Epithelial cell of proximal tubule (primary cell): Measurements from ENCODE around the gene DENND6B. TPM values are rescaled to one million over a fixed set of nuclear protein-coding genes. Genes with fewer than 3 reads are reported as not detected.
"Not testable (repeated sequence)": the region's sequence is repeated elsewhere in the genome, so short reads cannot be mapped to it uniquely, and the experiment has no call there.

Source experiments
- DNase-seq: peaks from one replicate; pipeline ENCODE4 v3.0.0-alpha.2; 2011; ENCODE audit warnings: low read depth
- H3K4me3 ChIP-seq: 2 replicates; pipeline ENCODE4 v1.5.1; 2011; ENCODE audit warnings: low read depth, mild to moderate bottlenecking, low read length
- total RNA-seq: library from RNA; depleted of rRNA; stranded (reverse); fragments of >200 nt; gene quantifications from 2 replicates; pipeline ENCODE4 v1.2.3, GENCODE V29; 2015
- TF ChIP-seq, protein P1 (sequence below): conservative IDR thresholded peaks from 2 replicates; pipeline ENCODE4 v1.5.1; 2012; ENCODE audit warnings: low read depth, mild to moderate bottlenecking, low read length

DENND6B gene
- total RNA-seq, 1 donor from 2014 or later = 4.4 TPM

- no peak for DNase-seq
- TF ChIP-seq, protein P1, sequence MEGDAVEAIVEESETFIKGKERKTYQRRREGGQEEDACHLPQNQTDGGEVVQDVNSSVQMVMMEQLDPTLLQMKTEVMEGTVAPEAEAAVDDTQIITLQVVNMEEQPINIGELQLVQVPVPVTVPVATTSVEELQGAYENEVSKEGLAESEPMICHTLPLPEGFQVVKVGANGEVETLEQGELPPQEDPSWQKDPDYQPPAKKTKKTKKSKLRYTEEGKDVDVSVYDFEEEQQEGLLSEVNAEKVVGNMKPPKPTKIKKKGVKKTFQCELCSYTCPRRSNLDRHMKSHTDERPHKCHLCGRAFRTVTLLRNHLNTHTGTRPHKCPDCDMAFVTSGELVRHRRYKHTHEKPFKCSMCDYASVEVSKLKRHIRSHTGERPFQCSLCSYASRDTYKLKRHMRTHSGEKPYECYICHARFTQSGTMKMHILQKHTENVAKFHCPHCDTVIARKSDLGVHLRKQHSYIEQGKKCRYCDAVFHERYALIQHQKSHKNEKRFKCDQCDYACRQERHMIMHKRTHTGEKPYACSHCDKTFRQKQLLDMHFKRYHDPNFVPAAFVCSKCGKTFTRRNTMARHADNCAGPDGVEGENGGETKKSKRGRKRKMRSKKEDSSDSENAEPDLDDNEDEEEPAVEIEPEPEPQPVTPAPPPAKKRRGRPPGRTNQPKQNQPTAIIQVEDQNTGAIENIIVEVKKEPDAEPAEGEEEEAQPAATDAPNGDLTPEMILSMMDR = no peak
- H3K4me3 ChIP-seq = no peak overlapping the region
Measured at GRCh38 chr22:50323900-50324299, 2.9 kb downstream of the DENND6B start.

GRCh38 chr22:50322382-50323104, 4.3 kb downstream of the DENND6B start:
- not testable (repeated sequence) for H3K4me3 ChIP-seq, DNase-seq

- H3K4me3 ChIP-seq = no peak overlapping the region
- TF ChIP-seq, protein P1 = no peak
- no peak for DNase-seq
Measured at GRCh38 chr22:50320671-50321325, 6.0 kb downstream of the DENND6B start.

DNA sequence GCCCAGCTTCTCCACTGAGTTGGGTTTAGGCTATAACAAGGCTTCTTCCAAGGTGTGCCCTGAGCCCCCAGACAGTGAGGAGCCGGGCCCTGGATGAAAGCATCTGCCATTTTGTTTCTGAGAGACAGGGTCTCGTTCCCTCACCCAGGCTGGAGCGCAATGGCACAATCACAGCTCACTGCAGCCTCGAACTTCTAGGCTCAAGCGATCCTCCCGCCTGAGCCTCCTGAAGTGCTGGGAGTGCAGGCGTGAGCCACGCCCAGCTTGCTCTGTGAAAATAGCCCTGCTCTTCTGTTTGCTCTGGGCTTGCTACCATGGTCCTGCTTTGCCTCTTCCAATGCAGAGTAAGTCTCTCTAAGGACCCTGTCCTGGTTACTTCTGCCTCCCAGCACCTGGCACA, 6.7 kb downstream of the DENND6B start:
- no peak overlapping the region for H3K4me3 ChIP-seq
- no peak for DNase-seq
- TF ChIP-seq, protein P1 = no peak

GRCh38 chr22:50319503-50319951, 7.3 kb downstream of the DENND6B start:
- no peak for DNase-seq
- no peak overlapping the region for H3K4me3 ChIP-seq
- TF ChIP-seq, protein P1 = no peak

GRCh38 chr22:50318698-50319411, 8.0 kb downstream of the DENND6B start:
- no peak for DNase-seq
- no peak overlapping the region for H3K4me3 ChIP-seq
- TF ChIP-seq, protein P1 = no peak

- no peak for DNase-seq
- TF ChIP-seq, protein P1 = no peak
- no peak overlapping the region for H3K4me3 ChIP-seq
Measured at GRCh38 chr22:50318356-50318697, 8.5 kb downstream of the DENND6B start.
